ENCODE results near the gene ACSF3.

The ACSF3 gene

GRCh38 chr16:89094252-89094879, 714 bp downstream of the ACSF3 start:
- peak; percentile 22 for ATAC-seq
- TF ChIP-seq PATZ1 (CRISPR knock-in tag; IDR thresholded peaks at IDR 0.05; ENCODE audit: borderline replicate concordance): no peak
- TF ChIP-seq ZFP30 (CRISPR knock-in tag; IDR thresholded peaks at IDR 0.05): no peak
- TF ChIP-seq POU6F1 (CRISPR knock-in tag; IDR thresholded peaks at IDR 0.05; ENCODE audit: borderline replicate concordance, low read depth): no peak
- TF ChIP-seq ZFP3 (CRISPR knock-in tag; IDR thresholded peaks at IDR 0.05): no peak
- no peak for TF ChIP-seq CSDC2 (CRISPR knock-in tag; IDR thresholded peaks at IDR 0.05)
- TF ChIP-seq RARB (CRISPR knock-in tag; IDR thresholded peaks at IDR 0.05): no peak
- TF ChIP-seq ZC3H10 (CRISPR knock-in tag; IDR thresholded peaks at IDR 0.05): no peak
- TF ChIP-seq CSRNP3 (CRISPR knock-in tag; IDR thresholded peaks at IDR 0.05): no peak
- no peak for TF ChIP-seq CREB5 (CRISPR knock-in tag; IDR thresholded peaks at IDR 0.05; ENCODE audit: low read depth)
- TF ChIP-seq PPARA (CRISPR knock-in tag; IDR thresholded peaks at IDR 0.05; ENCODE audit: borderline replicate concordance): no peak
- no peak for TF ChIP-seq ZNF8 (CRISPR knock-in tag; IDR thresholded peaks at IDR 0.05)
- TF ChIP-seq ESRRG (CRISPR knock-in tag; IDR thresholded peaks at IDR 0.05): no peak
- TF ChIP-seq TOX (CRISPR knock-in tag; IDR thresholded peaks at IDR 0.05; ENCODE audit: borderline replicate concordance): no peak

- ATAC-seq: no peak
- TF ChIP-seq CSRNP3 (CRISPR knock-in tag; IDR thresholded peaks at IDR 0.05) (no peak), ZFP30 (CRISPR knock-in tag; IDR thresholded peaks at IDR 0.05) (no peak), POU6F1 (CRISPR knock-in tag; IDR thresholded peaks at IDR 0.05; ENCODE audit: borderline replicate concordance, low read depth) (no peak), GLIS3 (CRISPR knock-in tag; IDR thresholded peaks at IDR 0.05) (no peak), ZFP3 (CRISPR knock-in tag; IDR thresholded peaks at IDR 0.05) (no peak), TCF4 (CRISPR knock-in tag; IDR thresholded peaks at IDR 0.05; ENCODE audit: borderline replicate concordance) (no peak), TSHZ2 (CRISPR knock-in tag; IDR thresholded peaks at IDR 0.05) (no peak), ISL1 (CRISPR knock-in tag; IDR thresholded peaks at IDR 0.05) (no peak), CSDC2 (CRISPR knock-in tag; IDR thresholded peaks at IDR 0.05) (no peak), ZC3H10 (CRISPR knock-in tag; IDR thresholded peaks at IDR 0.05) (no peak), OSR1 (CRISPR knock-in tag; IDR thresholded peaks at IDR 0.05) (no peak), ARNTL (CRISPR knock-in tag; IDR thresholded peaks at IDR 0.05; ENCODE audit: borderline replicate concordance, low read depth) (no peak), RARB (CRISPR knock-in tag; IDR thresholded peaks at IDR 0.05) (no peak)
These were observed 1.2 kb downstream of the ACSF3 start for GRCh38 chr16:89094880-89095258.

Measured in SK-N-SH treated with all-trans-retinoic acid at 6 μM for 48 hours (cell line).